Mesodermal cell (in vitro differentiated cells): ENCODE data around the gene SLC2A6.

Experiments
- H3K27ac ChIP-seq: 2 replicates; pipeline ENCODE4 v1.7.0; 2013; ENCODE audit warnings: mild to moderate bottlenecking, low read depth, low read length, moderate library complexity; ENCODE audit not compliant: severe bottlenecking
- H3K36me3 ChIP-seq: 2 replicates; pipeline ENCODE4 v1.7.1; 2013; ENCODE audit warnings: mild to moderate bottlenecking, low read length, moderate library complexity; ENCODE audit not compliant: control insufficient read depth, insufficient read depth
- H3K4me1 ChIP-seq: one replicate; pipeline ENCODE4 v1.7.1; 2013; ENCODE audit warnings: mild to moderate bottlenecking, low read length; ENCODE audit not compliant: insufficient read depth, control insufficient read depth, poor library complexity, severe bottlenecking
- H3K4me3 ChIP-seq: 2 replicates; pipeline ENCODE4 v1.7.0; 2013; ENCODE audit warnings: low read length, control low read depth, mild to moderate bottlenecking; ENCODE audit not compliant: insufficient read depth, poor library complexity, severe bottlenecking; ENCODE audit errors: extremely low read depth
- H3K9me3 ChIP-seq: 2 replicates; pipeline ENCODE4 v1.7.1; 2013; ENCODE audit warnings: mild to moderate bottlenecking, low read length, moderate library complexity; ENCODE audit not compliant: control insufficient read depth
- whole genome bisulfite sequencing, 2 experiments: methylation state at CpG; one replicate each; pipeline ENCODE4 v1.1.5; 2013; ENCODE audit warnings: missing lambda C conversion rate in 2 of 2; ENCODE audit not compliant: insufficient coverage in 2 of 2; 5-methylcytosine and 5-hydroxymethylcytosine counted together

Gene SLC2A6

DNA sequence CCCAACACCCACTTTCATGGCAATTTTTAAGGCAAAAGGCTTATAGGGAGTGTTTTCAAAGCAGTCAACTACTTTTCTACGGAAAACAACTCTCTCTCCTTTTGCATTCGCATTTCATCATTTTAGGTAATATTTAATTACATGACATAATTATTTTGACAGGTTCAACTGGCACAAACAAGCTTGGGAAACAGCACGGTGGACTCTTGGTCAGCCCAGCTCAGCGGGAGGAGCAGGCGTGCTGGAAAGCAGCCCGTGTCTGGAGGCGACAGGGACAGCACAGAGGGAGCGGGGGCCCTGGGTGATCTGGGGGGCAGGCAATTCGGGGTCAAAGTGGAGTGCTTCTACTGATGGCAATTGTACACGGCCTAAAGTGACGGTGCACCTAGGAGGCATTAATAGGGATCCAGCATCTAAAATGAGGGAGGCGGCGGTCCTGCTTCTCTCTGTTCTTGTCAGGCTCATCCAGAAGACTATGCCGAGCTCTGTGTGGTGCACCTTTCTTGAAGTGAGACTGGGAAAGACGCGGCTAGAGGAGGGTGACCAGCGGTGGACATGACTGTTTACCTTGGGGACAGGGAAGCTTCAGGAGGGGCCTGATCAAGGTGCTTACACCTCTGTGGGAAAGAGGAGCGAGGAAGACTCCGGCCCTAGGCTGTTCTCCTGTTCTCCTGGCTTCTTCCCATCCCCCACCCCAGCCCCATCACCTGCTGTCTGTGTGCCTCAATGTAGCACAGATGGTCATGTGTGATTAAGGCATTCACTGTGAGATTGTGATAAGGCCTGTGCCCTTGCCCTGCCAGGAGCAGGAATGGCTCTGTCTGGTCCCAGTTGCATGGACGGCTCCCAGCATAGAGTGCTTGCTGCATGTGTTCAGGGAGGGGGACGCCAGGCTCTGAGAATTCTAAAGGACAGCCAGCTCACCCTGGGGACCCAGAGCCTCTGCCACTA lies 42.5 kb upstream of the SLC2A6 start:
- Histone ChIP-seq H3K27ac (no peak overlapping the region), H3K4me1 (peaks cover 14% of the 10 kb centered on the region), H3K9me3 (no peaks in the 10 kb centered on the region), H3K4me3 (no peak overlapping the region), H3K36me3 (no peaks in the 10 kb centered on the region)
- WGBS, 2 experiments, result 84 to 95% methylated on average over 12 to 15 of the region's 21 CpGs

DNA sequence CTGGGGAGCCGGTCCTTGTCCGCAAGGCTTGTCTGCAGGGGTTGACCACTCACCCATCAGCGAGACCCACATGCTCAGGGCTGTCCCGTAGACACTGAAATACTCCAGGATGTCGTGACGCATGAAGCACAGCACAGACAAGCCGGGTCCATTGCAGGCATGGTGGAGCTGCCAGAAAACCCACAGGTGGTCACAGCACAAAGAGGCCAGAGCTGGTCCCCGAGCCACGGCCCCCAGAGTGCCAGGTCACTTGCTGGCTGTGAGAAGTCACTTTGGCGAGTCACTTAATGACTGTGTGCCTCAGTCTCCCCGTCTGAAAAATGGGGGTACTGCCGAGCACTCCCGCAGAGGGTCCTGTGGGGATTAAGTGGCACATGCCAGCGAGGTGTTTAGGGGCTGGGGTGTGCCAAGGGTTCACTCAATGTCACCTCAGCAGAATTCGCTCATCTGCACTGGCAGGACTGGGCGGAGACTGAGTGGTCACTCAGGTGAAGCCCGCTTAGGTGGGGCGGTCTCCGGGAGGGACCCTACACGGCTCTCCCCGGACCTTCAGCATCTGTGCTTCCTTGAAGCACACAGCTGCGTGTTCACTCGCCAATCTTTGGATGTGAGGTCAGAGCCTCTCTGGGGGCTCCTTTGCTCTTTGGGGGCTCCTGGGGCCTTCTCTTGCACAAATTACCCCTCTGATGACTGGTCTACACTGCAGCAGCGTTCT lies 41.4 kb upstream of the SLC2A6 start:
- Histone ChIP-seq H3K4me1 (peaks cover 5% of the 10 kb centered on the region), H3K27ac (no peak overlapping the region), H3K36me3 (no peaks in the 10 kb centered on the region), H3K4me3 (no peak overlapping the region), H3K9me3 (no peaks in the 10 kb centered on the region)
- WGBS, 2 experiments, result 93 to 95% methylated on average over 22 to 24 of the region's 24 CpGs

DNA sequence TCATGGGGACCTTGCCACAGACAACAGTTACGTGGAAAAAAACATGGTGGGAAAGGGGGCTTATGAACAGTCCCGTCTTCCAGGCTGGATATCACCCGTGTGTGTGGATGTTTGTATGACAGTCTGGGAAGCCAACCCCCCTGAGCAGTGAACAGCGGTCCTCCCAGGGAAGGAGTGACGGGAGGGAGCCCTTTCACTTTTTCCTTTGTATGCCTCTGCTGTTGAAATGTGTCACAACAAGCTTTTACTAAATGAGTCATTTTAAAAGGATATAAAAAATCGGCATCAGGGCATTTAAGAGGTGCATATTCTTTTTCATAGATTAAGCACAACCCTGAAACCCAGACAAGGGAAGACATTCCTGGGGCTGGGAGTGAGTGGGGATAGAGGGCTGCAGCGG lies 40.8 kb upstream of the SLC2A6 start:
- Histone ChIP-seq H3K27ac (no peak overlapping the region), H3K4me3 (no peak overlapping the region), H3K36me3 (no peaks in the 10 kb centered on the region), H3K4me1 (peaks cover 3% of the 10 kb centered on the region), H3K9me3 (no peaks in the 10 kb centered on the region)
- 87 to 95% methylated on average over 3 to 6 of the region's 7 CpGs for WGBS, 2 experiments

DNA sequence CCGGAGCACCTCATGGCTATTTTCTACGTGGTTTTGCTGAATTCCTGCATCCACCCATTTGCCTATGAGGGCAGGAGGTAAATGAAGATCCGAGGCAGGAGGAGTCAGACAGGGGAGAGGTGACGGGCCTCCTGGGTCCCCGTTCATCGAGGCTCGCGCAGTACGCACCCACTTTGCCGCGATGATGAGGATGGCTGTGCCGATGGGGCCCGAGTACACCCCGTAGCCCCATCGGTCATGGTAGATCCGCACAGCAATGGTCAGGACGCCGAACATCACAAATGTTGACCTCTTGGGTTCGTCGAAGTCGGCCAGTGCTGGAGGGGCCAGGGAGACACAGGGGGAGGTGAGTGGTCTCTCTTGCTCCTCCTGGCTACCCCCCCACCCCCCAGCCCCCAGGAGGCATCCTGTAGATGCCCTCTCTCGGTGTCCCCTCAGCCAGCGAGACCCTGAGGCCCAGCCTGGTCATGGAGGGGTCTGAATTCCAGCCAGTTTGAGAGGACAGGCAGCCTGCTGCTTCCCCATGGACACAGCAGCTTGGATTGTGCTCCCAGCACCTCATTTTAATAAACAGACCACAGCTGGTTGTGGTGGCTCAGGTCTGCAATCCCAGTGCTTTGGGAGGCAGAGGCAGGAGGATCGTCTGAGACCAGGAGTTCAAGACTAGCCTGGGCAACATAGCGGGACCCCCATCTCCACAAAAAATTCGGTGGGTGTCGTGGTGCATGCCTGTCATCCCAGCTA lies 40.0 kb upstream of the SLC2A6 start:
- WGBS, 2 experiments, result 94 to 95% methylated on average over 25 of the region's 27 CpGs
- Histone ChIP-seq H3K4me3 (no peak overlapping the region), H3K27ac (no peak overlapping the region), H3K36me3 (no peaks in the 10 kb centered on the region), H3K9me3 (no peaks in the 10 kb centered on the region), H3K4me1 (peaks cover 1% of the 10 kb centered on the region)

DNA sequence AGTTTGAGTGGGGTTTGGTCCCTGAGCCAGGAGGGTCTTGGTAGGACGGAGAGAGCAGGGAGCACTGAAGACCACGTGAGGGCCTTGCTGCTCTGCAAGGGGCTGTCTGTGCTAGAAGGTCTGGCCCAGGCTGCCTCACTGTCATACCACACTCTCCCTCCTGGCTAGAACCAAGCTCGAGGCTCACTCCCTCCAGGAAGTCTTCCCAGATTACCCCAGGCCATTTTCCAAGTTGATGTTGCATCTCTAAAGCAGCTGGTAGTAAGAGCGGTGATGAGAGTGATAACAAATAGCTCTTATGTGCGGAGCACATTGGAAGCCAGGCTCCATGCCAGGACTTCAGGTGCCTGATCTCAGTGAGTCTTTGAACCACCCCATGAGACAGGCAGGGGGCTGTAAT lies 39.3 kb upstream of the SLC2A6 start:
- no peak overlapping the region for H3K27ac ChIP-seq
- no peaks in the 10 kb centered on the region for H3K9me3 ChIP-seq
- H3K36me3 ChIP-seq, result no peaks in the 10 kb centered on the region
- WGBS, 2 experiments, result 92 to 98% methylated on average over 3 to 4 of the region's 5 CpGs
- H3K4me1 ChIP-seq, result no peaks in the 10 kb centered on the region
- no peak overlapping the region for H3K4me3 ChIP-seq

DNA sequence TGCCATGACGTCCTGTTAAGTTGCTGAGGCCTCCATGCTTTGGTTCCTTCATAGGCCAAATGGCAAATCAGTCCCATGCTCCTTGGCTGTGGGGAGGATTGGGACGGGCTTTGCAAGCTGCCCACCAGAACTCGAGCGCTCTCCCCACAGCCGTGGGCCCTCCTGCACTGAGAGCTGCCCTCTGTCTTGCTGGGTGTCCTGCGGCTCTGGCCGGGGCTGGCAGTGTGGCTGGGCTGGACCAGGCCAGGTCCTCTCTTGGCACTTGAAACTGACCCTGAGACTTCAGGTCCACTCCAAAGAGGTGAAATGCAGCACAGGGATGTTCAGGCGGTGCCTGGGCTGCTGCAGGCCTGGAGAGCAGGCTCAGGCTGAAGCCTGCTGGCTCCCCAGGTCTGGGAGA lies 38.8 kb upstream of the SLC2A6 start:
- Histone ChIP-seq H3K9me3 (no peaks in the 10 kb centered on the region), H3K27ac (no peak overlapping the region), H3K36me3 (no peaks in the 10 kb centered on the region), H3K4me3 (no peak overlapping the region), H3K4me1 (no peaks in the 10 kb centered on the region)
- WGBS, 2 experiments, result 81 to 85% methylated on average over 7 to 8 of the region's 8 CpGs

DNA sequence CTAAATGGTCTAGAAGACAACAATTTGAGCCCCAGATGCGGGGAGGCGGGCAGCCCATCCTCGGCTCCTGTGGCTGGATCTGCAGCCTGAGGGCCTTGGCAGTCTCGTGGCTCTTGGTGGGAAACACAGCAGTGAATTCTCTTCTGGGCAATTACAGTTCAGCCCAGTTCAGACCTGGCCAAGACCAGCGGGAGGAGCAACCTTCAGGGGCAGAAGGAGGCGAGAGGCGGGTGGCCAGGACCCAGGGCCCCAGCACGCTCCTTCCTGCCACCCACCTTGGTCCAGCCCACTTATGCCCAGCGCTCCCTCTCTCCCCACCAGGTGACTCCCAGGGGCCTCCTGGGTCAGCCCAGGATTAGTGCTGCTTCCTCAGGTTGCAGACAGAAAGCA lies 38.1 kb upstream of the SLC2A6 start:
- WGBS, 2 experiments, result 90 to 97% methylated on average over 9 of the region's 9 CpGs
- no peaks in the 10 kb centered on the region for H3K4me1 ChIP-seq
- no peaks in the 10 kb centered on the region for H3K36me3 ChIP-seq
- no peak overlapping the region for H3K27ac ChIP-seq
- H3K9me3 ChIP-seq, result no peaks in the 10 kb centered on the region
- H3K4me3 ChIP-seq, result no peak overlapping the region

DNA sequence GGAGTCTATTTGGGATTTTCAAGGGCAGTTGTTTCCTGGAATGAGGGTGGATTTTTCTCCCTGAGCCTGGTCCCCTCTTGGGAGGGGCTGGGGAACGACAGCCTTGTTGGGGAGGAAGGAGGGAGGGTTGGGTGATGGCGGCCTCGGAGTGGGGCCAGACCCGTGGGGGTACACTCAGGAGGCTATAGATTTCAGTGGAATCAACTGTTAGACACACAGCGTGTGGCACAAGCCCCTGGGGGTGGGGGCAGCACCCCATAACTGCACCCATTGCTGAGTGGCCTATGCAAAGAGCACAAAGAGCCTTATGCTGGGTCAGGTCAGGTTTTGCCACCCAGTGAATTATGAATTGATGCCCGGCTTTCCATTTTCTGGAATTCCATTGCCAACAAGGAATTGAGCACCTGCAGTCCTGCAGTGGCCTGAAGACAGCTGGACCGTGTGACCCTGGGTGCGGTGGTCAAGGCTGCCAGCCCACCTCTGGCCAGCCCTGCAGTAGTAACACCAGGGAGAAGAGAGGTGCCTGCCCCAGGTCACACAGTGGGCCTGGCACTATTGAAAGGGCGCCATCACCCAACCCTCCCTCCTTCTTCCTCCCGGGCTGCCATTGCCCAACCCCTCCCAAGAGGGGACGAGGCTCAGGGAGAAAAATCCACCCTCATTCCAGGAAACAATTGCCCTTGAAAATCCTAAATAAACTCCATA lies 37.5 kb upstream of the SLC2A6 start:
- H3K4me3 ChIP-seq, result no peak overlapping the region
- H3K27ac ChIP-seq, result no peak overlapping the region
- no peaks in the 10 kb centered on the region for H3K36me3 ChIP-seq
- WGBS, 2 experiments, result 90 to 97% methylated on average over 8 to 10 of the region's 11 CpGs
- H3K9me3 ChIP-seq, result no peaks in the 10 kb centered on the region
- H3K4me1 ChIP-seq, result no peaks in the 10 kb centered on the region

DNA sequence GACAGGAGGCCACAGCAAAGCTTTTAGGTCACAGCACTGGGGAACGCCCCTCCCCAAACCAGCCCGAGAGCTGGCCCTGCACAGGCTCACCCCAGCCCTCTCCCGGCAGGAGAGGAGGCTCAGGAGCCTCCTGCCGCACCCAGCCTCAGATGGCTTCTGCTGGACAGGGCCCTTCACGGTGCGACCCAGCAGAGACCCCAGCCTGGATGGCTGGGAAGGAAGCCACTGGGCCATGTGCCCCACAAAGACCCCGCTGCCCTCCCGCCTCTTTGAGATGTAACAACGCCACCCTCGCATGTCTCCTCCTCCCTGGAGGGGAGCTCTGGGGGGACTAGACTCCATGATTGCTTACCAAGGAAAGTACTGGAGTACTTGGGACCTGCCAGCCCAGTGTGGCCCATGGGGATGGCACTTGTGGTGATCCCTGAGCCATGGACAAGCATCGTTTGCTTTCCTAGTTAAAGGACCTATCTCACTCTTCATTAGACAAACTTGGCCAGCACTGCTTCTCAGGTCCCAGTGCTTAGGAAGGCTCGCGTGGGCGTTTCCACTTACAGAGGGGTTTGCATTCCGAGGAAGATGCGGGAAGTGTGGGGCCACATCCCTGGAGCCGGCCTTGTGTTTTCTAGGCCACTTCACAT lies 36.8 kb upstream of the SLC2A6 start:
- Histone ChIP-seq H3K4me1 (no peaks in the 10 kb centered on the region), H3K4me3 (no peak overlapping the region), H3K9me3 (no peaks in the 10 kb centered on the region), H3K27ac (no peak overlapping the region), H3K36me3 (no peaks in the 10 kb centered on the region)
- 96 to 98% methylated on average over 7 to 16 of the region's 17 CpGs for WGBS, 2 experiments

DNA sequence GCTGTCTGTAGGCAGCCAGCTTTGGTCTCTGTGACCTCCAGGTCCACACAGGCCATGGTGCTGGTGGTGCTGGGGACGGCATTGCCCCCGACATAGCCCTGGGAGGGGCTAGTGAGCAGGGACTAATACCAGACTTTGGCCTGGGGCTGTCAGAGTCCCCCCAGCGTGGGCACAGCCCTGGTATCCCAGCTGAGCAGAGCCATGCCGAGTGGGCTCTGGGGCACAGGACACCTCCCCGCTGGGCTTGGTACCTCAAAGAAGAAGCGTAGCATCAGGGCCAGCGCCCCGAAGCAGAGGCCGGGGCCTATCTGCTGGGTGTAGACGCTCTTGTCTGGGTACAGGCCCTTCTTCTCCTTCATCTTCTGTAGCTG lies 36.3 kb upstream of the SLC2A6 start:
- H3K4me3 ChIP-seq, result no peak overlapping the region

More for the DNA sequence above, 36.3 kb upstream of the SLC2A6 start:
- WGBS, 2 experiments, result 92 to 98% methylated on average over 5 to 10 of the region's 10 CpGs
- Histone ChIP-seq H3K36me3 (no peaks in the 10 kb centered on the region), H3K27ac (no peak overlapping the region), H3K9me3 (no peaks in the 10 kb centered on the region), H3K4me1 (no peaks in the 10 kb centered on the region)
